Measurements from ENCODE around the gene PTGFRN.

PTGFRN gene

DNA sequence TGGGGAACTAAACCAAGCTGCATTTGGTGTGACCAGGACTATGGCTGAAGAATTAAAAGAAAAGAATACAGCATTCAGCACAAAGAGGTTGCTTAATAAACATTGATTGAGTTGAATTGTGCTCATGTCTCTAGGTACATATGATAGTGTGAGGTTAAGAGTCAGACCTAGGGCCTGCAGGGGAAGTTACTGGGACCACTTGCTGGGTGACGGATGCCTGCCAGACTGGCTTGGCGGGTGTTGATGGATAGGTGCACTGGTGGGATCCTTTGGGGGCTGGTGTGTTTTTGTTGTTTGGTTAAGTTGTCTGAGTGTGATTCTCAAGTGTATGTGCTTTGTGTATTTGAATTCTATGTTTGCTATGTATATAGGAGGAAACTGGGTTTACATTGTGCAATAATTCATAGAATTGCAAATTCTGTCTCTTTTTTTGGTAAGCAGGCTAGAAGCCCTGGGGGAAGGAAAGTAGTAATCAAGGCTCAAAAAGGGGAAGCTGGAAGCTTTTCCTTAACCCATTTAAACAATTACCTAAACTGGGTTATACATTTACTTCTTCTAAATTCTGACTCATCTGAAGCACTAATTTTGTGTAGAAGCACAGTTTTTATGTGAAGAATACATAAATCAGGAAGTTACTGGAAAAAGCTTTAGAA, 93.6 kb downstream of the PTGFRN start:
- no peak for DNase-seq (ENCODE audit: extremely low read depth, low read depth)
- TF ChIP-seq, protein P1, sequence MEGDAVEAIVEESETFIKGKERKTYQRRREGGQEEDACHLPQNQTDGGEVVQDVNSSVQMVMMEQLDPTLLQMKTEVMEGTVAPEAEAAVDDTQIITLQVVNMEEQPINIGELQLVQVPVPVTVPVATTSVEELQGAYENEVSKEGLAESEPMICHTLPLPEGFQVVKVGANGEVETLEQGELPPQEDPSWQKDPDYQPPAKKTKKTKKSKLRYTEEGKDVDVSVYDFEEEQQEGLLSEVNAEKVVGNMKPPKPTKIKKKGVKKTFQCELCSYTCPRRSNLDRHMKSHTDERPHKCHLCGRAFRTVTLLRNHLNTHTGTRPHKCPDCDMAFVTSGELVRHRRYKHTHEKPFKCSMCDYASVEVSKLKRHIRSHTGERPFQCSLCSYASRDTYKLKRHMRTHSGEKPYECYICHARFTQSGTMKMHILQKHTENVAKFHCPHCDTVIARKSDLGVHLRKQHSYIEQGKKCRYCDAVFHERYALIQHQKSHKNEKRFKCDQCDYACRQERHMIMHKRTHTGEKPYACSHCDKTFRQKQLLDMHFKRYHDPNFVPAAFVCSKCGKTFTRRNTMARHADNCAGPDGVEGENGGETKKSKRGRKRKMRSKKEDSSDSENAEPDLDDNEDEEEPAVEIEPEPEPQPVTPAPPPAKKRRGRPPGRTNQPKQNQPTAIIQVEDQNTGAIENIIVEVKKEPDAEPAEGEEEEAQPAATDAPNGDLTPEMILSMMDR (IDR thresholded peaks at IDR 0.05; ENCODE audit: low read depth, low read length, missing control alignments) = no peak
- no peak overlapping the region for H3K4me3 ChIP-seq (replicated peaks; ENCODE audit: low read depth, low read length)

DNA sequence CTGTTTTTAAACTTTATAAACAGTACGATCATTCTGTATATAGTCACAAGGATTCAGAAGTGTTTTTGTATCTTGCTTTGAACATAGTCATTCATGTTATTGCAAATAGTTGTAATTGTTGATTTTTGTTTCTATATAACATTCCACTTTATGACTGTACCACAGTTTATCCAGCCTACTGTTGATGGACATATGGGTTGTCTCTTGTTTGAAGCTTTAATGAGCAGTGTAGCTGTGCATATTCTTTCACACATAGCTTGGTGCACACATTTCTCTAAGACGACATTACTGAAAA, 98.0 kb downstream of the PTGFRN start:
- no peak for DNase-seq (ENCODE audit: extremely low read depth, low read depth)
- H3K4me3 ChIP-seq (replicated peaks; ENCODE audit: low read depth, low read length) = no peak overlapping the region
- TF ChIP-seq, protein P1 (IDR thresholded peaks at IDR 0.05; ENCODE audit: low read depth, low read length, missing control alignments) = no peak

DNA sequence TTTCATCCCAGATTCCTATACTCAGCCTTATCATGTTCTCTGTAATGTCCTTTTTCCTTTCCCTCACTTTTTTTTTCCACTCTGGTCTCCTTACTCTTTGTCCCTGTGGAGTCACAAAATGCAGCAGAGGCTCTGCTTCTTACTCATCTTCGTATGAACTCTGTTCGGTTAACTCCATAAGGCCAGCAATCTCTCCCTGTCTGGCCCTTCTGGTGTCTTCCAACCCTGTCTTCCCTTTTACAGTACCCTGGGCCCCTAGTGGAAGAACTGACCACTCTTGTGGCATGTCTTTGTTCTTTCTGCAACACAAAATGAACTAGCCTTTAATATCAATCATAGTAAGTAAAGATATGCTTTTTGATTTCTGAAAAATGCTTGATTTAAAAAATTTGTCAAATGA, 98.9 kb downstream of the PTGFRN start:
- TF ChIP-seq, protein P1 (IDR thresholded peaks at IDR 0.05; ENCODE audit: low read depth, low read length, missing control alignments) = no peak
- DNase-seq (ENCODE audit: extremely low read depth, low read depth) = no peak
- H3K4me3 ChIP-seq (replicated peaks; ENCODE audit: low read depth, low read length) = no peak overlapping the region

DNA sequence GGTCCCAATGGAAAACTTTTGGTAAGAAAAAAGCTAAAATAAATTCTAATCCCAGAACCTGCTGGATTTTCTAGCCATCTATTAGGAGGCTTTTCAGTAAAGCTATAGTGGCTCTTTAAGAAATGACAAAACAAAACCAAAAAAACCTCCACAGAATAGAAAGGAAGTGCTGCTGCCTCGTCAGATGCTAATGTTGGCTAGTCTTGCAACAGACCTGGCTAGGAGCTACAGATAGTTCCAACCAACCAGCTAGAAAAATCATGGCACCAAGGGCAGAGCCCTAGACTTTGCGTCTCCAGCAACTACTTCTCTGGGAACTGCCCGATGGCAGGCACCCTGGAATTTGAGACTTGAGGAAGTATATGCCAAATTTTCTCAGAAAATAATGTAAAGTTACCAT, 99.4 kb downstream of the PTGFRN start:
- TF ChIP-seq, protein P1 (IDR thresholded peaks at IDR 0.05; ENCODE audit: low read depth, low read length, missing control alignments) = no peak
- no peak for DNase-seq (ENCODE audit: extremely low read depth, low read depth)

DNA sequence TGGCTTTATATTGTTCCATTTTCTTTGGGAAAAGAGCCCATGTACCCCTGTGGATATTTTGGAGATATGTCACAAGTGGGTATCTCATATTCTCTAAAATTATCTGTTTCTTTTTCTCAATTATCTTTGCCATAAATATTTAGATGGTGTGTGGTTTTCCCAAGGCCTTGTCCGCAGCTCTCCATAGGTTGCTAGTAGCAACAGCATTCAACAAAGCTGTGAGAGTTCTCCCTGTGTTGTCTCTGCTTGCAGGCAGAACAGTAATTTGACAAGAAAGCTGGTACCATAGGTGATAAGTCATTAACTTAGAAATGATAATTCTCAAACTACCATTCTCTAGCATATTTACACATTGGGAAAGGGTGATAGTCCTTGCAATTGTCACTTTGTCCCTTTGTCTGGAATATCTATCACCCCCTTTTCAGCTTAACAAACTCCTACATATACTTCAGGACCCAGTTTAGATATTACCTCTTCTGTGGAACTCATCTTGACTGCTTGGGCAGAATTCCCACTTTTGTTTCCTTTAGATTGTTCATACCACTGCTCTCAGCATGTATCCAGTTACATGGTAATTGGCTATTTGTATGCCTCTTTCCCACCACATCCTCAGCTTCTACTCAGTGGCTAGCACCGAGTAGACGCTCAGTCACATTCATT, 100.7 kb downstream of the PTGFRN start:
- TF ChIP-seq, protein P1 (IDR thresholded peaks at IDR 0.05; ENCODE audit: low read depth, low read length, missing control alignments) = no peak
- DNase-seq (ENCODE audit: extremely low read depth, low read depth) = no peak
- H3K4me3 ChIP-seq (replicated peaks; ENCODE audit: low read depth, low read length) = no peak overlapping the region

More for the DNA sequence above, 99.4 kb downstream of the PTGFRN start:
- no peak overlapping the region for H3K4me3 ChIP-seq (replicated peaks; ENCODE audit: low read depth, low read length)

DNA sequence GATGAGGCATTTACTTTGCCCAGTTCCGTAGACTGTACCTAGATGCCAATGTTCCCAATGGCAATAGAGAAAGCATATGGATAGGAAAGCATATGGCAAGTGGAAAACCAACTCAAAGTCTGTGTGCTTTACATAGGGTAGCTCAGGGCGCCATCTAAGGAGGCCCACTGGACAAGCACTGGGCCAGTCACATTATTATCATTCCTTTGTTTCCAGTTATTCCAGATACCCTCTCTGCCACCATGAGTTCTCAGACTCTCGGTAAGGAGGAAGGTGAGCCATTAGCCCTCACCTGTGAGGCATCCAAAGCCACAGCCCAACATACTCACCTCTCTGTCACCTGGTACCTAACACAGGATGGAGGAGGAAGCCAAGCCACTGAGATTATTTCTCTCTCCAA, 101.6 kb downstream of the PTGFRN start:
- H3K4me3 ChIP-seq (replicated peaks; ENCODE audit: low read depth, low read length) = no peak overlapping the region
- DNase-seq (ENCODE audit: extremely low read depth, low read depth) = no peak
- TF ChIP-seq, protein P1 (IDR thresholded peaks at IDR 0.05; ENCODE audit: low read depth, low read length, missing control alignments) = no peak
